Osteoblast (primary cell): Measurements from ENCODE around the gene KLK8. TPM values are rescaled to one million over a fixed set of nuclear protein-coding genes. Genes with fewer than 3 reads are reported as not detected.

Experiments
- DNase-seq: peaks from one replicate; pipeline ENCODE4 v3.0.0; 2011; ENCODE audit warnings: low spot score, mixed read lengths; ENCODE audit not compliant: insufficient read length; ENCODE audit errors: missing footprints
- H2AFZ ChIP-seq: 2 replicates; pipeline ENCODE4 v1.6.0; 2011; ENCODE audit warnings: mild to moderate bottlenecking, low read length
- H3K27ac ChIP-seq: 2 replicates; pipeline ENCODE4 v1.5.1; 2011; ENCODE audit warnings: mild to moderate bottlenecking, low read depth, low read length, moderate library complexity
- H3K27me3 ChIP-seq: 2 replicates; pipeline ENCODE4 v1.6.0; 2012; ENCODE audit warnings: mild to moderate bottlenecking, control low read depth, inconsistent platforms, low read length, moderate library complexity; ENCODE audit not compliant: insufficient read depth
- H3K36me3 ChIP-seq: 2 replicates; pipeline ENCODE4 v1.5.1; 2011; ENCODE audit warnings: mild to moderate bottlenecking, low read length, control low read depth, moderate library complexity; ENCODE audit not compliant: insufficient read depth
- H3K4me1 ChIP-seq: 2 replicates; pipeline ENCODE4 v1.5.1; 2011; ENCODE audit warnings: mild to moderate bottlenecking, low read length, control low read depth, moderate library complexity; ENCODE audit not compliant: insufficient read depth
- H3K4me2 ChIP-seq: 2 replicates; pipeline ENCODE4 v1.6.0; 2011; ENCODE audit warnings: mild to moderate bottlenecking, low read length; ENCODE audit not compliant: insufficient read depth
- H3K4me3 ChIP-seq: fragments of 200-600 bp; sonication (generic); 3 replicates; pipeline ENCODE4 v1.5.1; 2012; ENCODE audit warnings: mild to moderate bottlenecking, low read length, inconsistent platforms; ENCODE audit not compliant: insufficient read depth
- H3K79me2 ChIP-seq: 2 replicates; pipeline ENCODE4 v1.6.0; 2012; ENCODE audit warnings: mild to moderate bottlenecking, low read length, control low read depth, inconsistent platforms; ENCODE audit not compliant: insufficient read depth
- H3K9me3 ChIP-seq: 2 replicates; pipeline ENCODE4 v1.5.1; 2011; ENCODE audit warnings: low read depth, low read length, control low read depth
- H4K20me1 ChIP-seq: 2 replicates; pipeline ENCODE4 v1.6.0; 2012; ENCODE audit warnings: mild to moderate bottlenecking, low read length, control low read depth; ENCODE audit not compliant: insufficient read depth
- CTCF ChIP-seq: IDR thresholded peaks from 2 replicates; pipeline ENCODE4 v1.5.1; 2011; ENCODE audit warnings: mild to moderate bottlenecking, low read depth, low read length, moderate library complexity; ENCODE audit errors: extremely low read depth
- total RNA-seq: library from RNA; depleted of rRNA; stranded (reverse); fragments of >200 nt; gene quantifications from 2 replicates; pipeline ENCODE4 v1.2.3, GENCODE V29; 2012

KLK8 gene
- total RNA-seq, 1 donor, result not detected

- Histone ChIP-seq H2AFZ (no peak overlapping the region), H3K27ac (no peak overlapping the region), H3K4me2 (no peak overlapping the region), H3K4me3 (no peak overlapping the region), H3K36me3 (no peaks in the 10 kb centered on the region), H4K20me1 (no peaks in the 10 kb centered on the region), H3K9me3 (no peaks in the 10 kb centered on the region), H3K4me1 (no peaks in the 10 kb centered on the region), H3K27me3 (no peaks in the 10 kb centered on the region), H3K79me2 (no peaks in the 10 kb centered on the region)
- DNase-seq, result no peak
- no peak for TF ChIP-seq CTCF
Observed at GRCh38 chr19:50978772-50979390, 22.5 kb downstream of the KLK8 start.

- Histone ChIP-seq H3K4me1 (no peaks in the 10 kb centered on the region), H3K4me3 (no peak overlapping the region), H4K20me1 (no peaks in the 10 kb centered on the region), H3K9me3 (no peaks in the 10 kb centered on the region), H3K36me3 (no peaks in the 10 kb centered on the region), H3K79me2 (no peaks in the 10 kb centered on the region), H3K4me2 (no peak overlapping the region), H2AFZ (no peak overlapping the region), H3K27me3 (no peaks in the 10 kb centered on the region), H3K27ac (no peak overlapping the region)
- no peak for TF ChIP-seq CTCF
- DNase-seq, result no peak
Observed at GRCh38 chr19:50977626-50978025, 23.8 kb downstream of the KLK8 start.

GRCh38 chr19:50975766-50976165 lies 25.6 kb downstream of the KLK8 start:
- H3K9me3 ChIP-seq, result no peaks in the 10 kb centered on the region
- no peaks in the 10 kb centered on the region for H3K79me2 ChIP-seq
- H3K36me3 ChIP-seq, result no peaks in the 10 kb centered on the region
- H3K4me3 ChIP-seq, result no peak overlapping the region
- DNase-seq, result no peak
- H2AFZ ChIP-seq, result no peak overlapping the region
- H3K27ac ChIP-seq, result no peak overlapping the region
- no peaks in the 10 kb centered on the region for H3K27me3 ChIP-seq
- no peak overlapping the region for H3K4me2 ChIP-seq
- H3K4me1 ChIP-seq, result no peaks in the 10 kb centered on the region
- no peaks in the 10 kb centered on the region for H4K20me1 ChIP-seq
- TF ChIP-seq CTCF, result no peak

GRCh38 chr19:50974702-50975556 lies 26.5 kb downstream of the KLK8 start:
- Histone ChIP-seq H4K20me1 (no peaks in the 10 kb centered on the region), H3K4me1 (no peaks in the 10 kb centered on the region)

More at GRCh38 chr19:50974702-50975556, 26.5 kb downstream of the KLK8 start:
- no peak overlapping the region for H3K27ac ChIP-seq
- no peaks in the 10 kb centered on the region for H3K79me2 ChIP-seq
- TF ChIP-seq CTCF, result no peak
- no peak for DNase-seq
- H2AFZ ChIP-seq, result no peak overlapping the region
- no peak overlapping the region for H3K4me2 ChIP-seq
- H3K4me3 ChIP-seq, result no peak overlapping the region
- no peaks in the 10 kb centered on the region for H3K27me3 ChIP-seq
- H3K36me3 ChIP-seq, result no peaks in the 10 kb centered on the region
- no peaks in the 10 kb centered on the region for H3K9me3 ChIP-seq
